HG02885 (cell line): Measurements from ENCODE around the gene RASD2.

Experiments
- ATAC-seq: cut with Tn5 transposase; IDR thresholded peaks from one replicate; pipeline ENCODE4 v1.9.1; 2021; ENCODE audit warnings: mild to moderate bottlenecking; ENCODE audit not compliant: unreplicated experiment, poor library complexity

Gene RASD2

DNA sequence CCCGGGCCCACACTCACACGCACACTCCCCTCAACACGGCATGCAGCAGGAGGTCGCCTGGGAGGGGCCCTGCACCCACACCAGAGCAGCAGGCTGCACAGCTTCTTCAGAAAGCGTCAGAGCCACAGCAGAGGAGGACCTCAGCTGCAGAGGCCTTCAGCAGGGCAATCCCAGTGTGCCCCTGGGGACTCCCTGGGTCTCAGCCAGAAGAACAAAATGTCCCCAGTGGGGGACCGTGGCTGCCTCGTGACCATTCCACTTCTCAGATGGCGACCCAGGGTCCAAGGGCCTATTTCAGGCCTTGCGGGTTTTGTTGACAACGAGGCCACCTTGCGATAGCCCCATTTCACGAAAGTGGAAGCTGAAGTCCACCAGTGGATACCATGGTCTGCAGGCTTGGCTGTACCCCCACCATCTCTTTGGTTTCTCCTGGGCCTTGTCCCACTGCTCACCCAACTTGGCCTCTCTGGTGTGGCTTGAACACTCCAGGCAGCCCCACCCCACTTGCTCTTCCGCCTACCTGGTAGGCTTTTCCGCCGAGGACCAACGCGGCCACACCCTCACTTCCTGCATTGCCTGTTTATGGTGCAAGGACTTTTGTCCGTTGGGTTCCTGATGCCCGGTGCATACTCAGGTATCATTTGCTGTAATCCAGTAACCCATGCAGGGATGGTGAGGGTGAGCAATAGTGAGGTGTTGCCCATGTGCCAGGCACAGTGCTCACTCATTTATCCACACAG, 38.4 kb downstream of the RASD2 start:
- ATAC-seq: no peak

- no peak for ATAC-seq
These were observed 39.9 kb downstream of the RASD2 start for GRCh38 chr22:35580351-35581022.

- ATAC-seq: no peak
These were observed 40.4 kb downstream of the RASD2 start for GRCh38 chr22:35581023-35581413.

DNA sequence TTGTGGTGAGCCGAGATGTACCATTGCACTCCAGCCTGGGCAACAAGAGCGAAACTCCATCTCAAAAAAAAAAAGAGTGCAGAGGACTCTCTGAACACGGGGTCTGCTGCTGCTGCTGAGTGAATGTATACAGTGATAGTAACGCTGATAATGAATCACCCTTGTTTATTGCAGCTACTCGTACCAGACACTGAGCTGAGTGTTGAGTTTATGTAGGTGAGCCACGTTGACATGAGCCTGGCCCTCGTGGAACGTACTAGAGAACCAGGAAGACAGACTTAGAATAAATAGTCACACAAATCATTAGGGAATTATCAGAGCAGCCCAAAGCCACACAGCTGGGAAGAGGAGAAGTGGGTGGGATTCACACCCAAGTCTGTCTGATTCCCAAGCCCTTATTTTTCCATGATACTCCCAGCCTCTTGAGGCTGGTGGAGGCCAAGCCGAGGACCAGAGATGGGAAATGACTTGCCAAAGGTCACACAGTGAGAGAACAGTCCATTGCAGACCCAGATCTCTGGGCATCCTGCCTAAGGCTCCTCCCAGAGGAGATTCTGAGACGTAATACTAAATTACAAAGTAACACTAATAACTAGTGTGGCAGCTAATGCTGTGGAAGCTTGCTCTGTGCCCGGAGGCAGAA, 41.7 kb downstream of the RASD2 start:
- ATAC-seq: no peak

DNA sequence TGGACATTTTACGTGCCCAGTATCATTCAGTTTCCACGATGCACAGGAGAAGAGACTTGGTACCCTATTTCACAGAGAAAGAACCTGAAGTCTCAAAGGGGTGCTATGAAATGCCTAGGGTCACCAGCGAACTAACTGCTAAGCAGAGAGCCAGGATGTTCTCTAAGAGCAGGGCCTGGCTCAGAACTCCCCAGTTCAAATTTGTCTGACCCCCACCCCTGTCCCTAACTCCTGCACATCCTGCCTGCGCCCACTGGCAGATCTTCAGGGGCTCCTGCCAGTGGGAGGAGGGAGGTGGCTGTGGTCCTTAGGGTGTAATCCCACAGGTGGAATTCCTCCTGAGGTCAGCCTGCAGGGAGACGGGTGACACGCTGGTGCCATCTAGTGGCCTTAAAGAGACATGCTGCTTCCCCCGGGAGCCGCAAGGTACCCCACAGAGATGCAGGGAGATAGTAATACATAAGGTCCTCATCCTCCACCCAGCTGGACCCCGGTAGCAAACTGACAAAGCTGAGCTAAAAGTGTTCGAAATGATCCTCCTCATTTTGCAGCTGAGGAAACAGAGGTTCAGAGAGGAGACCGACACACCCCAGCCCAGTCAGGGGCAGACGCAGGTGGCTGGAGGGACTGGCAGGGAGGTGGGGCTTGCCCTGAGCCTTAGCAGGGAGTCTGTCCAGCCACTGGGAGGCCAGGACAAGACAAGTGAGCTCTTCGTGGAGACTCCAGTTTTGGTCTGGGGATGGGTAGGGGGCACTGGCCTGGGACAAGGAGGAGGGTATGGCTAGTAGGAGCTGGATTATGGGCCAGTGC, 42.4 kb downstream of the RASD2 start:
- no peak for ATAC-seq

GRCh38 chr22:35586771-35587170, 46.1 kb downstream of the RASD2 start:
- no peak for ATAC-seq

- ATAC-seq: no peak
These were observed 46.8 kb downstream of the RASD2 start for GRCh38 chr22:35587447-35587870.

DNA sequence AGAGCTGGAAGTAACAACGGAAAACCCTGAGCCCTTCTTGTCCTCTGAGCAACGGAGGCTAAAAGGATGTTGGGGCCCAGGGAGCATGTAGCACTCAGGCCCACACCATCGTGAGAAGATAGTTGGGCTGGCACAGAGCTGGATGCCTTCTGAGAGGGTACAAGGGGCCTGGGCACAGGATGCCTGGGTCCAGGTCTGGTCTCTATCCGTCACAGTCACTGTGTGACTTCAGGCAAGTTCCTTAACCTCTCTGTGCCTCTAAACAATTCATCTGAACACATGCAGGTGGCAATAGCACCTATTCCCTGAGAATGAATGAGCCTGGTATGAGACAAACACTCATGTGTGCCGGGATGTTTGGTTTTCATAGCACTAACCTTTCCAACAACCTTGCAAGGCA, 47.3 kb downstream of the RASD2 start:
- no peak for ATAC-seq

DNA sequence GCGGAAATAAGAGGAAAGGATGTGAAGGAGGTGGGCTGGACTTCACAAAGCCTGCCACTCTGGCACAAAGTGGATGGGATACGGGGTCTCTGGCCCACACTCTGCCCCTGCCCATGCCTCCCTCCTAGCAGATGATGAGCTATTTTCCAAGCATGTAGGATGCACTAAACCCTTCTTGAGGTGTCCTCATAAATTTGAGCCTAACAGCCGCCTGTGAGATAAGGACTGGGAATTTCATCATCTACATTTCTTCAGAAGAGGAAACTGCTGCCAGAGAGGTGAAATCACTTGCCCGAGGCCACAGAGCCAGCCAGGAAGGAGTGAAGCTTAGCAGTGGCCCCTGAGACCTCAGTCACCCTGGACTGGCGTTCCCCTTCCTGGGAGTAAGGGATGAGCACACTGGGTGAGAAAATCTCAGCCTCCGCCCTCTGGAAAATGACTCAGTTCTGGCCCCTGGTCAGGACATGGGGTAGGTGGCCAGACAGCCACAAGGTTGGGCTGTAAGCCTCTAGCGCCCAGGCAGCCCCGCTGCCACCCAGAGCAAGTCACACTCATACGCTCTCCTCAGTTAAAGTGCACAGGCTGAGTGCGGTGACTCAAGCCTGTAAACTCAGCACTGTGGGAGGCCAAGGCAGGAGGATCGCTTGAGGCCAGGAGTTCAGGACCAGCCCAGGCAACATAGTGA, 48.6 kb downstream of the RASD2 start:
- no peak for ATAC-seq

DNA sequence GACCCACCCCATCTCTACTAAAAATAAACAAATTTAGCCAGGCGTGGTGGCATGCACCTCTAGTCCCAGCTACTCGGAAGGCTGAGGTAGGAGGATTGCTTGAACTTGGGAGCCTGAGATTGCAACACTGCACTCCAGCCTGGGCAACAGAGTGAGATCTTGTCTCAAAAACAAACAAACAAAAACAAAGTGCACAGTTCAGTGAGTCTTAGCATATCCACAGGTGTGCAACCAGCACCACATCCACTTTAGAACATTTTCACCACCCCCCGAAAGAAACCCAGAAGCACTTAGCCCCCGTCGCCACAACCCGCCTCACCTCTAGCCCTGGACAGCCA, 49.1 kb downstream of the RASD2 start:
- ATAC-seq: no peak

DNA sequence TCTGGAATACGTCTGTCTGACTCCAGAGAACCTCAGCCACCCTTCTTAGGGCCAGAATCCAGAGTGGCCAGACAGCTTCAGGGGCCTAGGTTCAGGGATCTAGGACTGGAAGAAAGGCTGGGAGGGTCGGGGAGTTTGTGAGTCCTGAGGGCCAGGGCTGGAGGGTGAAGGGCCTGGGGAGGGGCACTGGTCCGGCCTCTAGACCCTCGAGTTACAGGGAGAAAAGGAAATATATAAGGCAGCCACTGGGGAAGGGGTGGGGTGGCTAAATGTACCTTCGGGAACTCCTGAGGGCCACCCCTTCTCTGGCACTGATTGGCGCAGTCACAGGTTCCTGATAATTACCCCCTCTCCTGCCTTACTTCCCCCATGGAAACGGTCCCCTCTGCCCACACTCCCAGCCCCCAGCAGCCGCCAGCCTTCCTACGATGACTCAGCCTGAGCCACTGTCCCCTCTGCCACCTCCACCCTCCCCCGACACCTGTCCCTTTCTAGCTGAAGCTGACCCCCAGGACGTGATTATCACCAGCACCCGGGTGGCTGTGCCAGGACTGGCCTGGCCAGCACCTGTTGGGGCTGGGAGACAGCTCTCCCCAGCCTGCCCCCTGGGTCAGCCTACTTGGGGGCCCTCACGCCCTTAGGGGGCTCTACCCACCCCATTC, 50.1 kb downstream of the RASD2 start:
- no peak for ATAC-seq

- no peak for ATAC-seq
These were observed 51.2 kb downstream of the RASD2 start for GRCh38 chr22:35591714-35592417.

GRCh38 chr22:35592418-35592967, 51.9 kb downstream of the RASD2 start:
- ATAC-seq: no peak

GRCh38 chr22:35593071-35593890, 52.6 kb downstream of the RASD2 start:
- ATAC-seq: no peak

DNA sequence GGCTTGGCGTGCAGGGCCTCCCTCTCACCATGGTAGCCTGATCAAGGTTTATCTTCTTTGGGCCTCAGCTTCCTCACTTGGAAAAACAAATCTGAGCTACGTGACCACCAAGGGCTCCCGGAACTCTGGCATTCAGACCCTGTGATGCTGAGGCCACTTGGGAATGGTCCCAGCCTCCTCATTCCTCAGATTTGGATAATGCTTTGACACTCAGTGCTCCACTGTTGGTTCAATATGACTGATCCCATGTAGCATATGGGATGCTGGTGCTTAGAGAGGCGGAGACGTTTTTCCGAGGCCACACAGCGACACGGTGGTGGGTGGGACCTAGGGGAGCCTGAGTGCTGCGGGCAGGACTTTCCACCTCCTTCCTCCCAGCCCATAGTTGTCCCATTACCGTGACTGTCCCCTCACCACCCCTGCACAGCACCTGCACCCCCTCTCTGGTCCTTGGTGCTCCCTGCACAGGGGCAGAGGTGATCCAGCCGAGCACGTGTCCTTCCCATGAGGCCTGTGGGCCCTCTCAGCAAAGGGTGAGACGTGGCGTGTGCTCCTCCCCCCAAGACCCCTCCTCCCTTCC, 53.4 kb downstream of the RASD2 start:
- ATAC-seq: no peak

DNA sequence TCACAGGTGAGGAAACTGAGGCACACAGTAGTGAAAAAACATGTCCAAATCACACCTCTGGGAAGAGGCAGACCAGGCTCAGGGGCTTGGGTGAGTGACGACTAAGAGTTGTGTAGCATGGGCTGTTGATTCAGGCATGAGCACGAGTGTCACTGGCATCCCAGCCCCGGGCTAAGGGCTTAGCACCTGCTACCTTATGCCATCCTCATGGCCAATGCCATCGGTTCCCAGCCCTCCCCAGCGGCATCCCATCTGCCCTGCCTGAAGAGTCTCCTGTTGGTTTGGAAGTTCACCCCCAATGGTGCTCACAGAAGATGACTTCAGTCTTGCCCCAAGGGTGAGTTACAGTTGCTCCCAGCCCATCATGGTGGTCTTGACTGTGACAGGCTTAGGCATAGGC, 54.1 kb downstream of the RASD2 start:
- ATAC-seq: no peak

- no peak for ATAC-seq
These were observed 56.2 kb downstream of the RASD2 start for GRCh38 chr22:35596821-35597220.
